Spleen (tissue), 11 donors: ENCODE results near the gene ANGEL2. TPM values are rescaled to one million over a fixed set of nuclear protein-coding genes. Genes with fewer than 3 reads are reported as not detected.

Experiments used
- DNase-seq: peaks from one replicate; pipeline ENCODE4 v3.0.0-alpha.2; 2020
- H3K27ac ChIP-seq, 8 donors: fragments of 200-600 bp; sonication (generic) in 7 of 8; 1 replicate in 4 of 8; 2 replicates in 4 of 8; pipeline versions ENCODE4 v1.5.0 to v1.8.0; 2016 to 2021; ENCODE audit warnings: inconsistent platforms in 4 of 8, mild to moderate bottlenecking in 4 of 8, moderate library complexity in 1 of 8
- H3K27me3 ChIP-seq, 7 donors: fragments of 200-600 bp; sonication (generic) in 6 of 7; replicated peaks in 1 of 7; 1 replicate in 4 of 7; 2 replicates in 3 of 7; pipeline versions ENCODE4 v1.5.0 to v1.8.0; 2016 to 2021; ENCODE audit warnings: inconsistent platforms in 3 of 7, mild to moderate bottlenecking in 1 of 7
- H3K36me3 ChIP-seq, 6 donors: fragments of 200-600 bp; sonication (generic) in 5 of 6; 1 replicate in 4 of 6; 2 replicates in 2 of 6; pipeline versions ENCODE4 v1.5.0 to v1.8.0; 2016 to 2021; ENCODE audit warnings: inconsistent platforms in 2 of 6
- H3K4me1 ChIP-seq, 6 donors: fragments of 200-600 bp; sonication (generic) in 5 of 6; 1 replicate in 3 of 6; 2 replicates in 3 of 6; pipeline versions ENCODE4 v1.5.0 to v1.8.0; 2016 to 2021; ENCODE audit warnings: inconsistent platforms in 3 of 6
- H3K4me3 ChIP-seq, 8 donors: fragments of 200-600 bp; sonication (generic) in 7 of 8; 1 replicate in 4 of 8; 2 replicates in 4 of 8; pipeline versions ENCODE4 v1.5.0 to v1.8.0; 2016 to 2021; ENCODE audit warnings: inconsistent platforms in 4 of 8, mild to moderate bottlenecking in 4 of 8, moderate library complexity in 2 of 8
- H3K9me3 ChIP-seq, 8 donors: fragments of 200-600 bp; sonication (generic) in 7 of 8; 1 replicate in 4 of 8; 2 replicates in 4 of 8; pipeline versions ENCODE4 v1.5.0 to v1.8.0; 2016 to 2021; ENCODE audit warnings: inconsistent platforms in 4 of 8
- CTCF ChIP-seq, 11 experiments: fragments of 200-600 bp in 7 of 11; fragments of 450-650 bp in 4 of 11; sonication (generic) in 4 of 11; IDR thresholded peaks in 8 of 11; conservative IDR thresholded peaks in 3 of 11; 1 replicate in 7 of 11; 2 replicates in 4 of 11; pipeline versions ENCODE4 v1.4.0 to v1.8.0; 2016 to 2021; ENCODE audit warnings: antibody characterized with exemption in 11 of 11, inconsistent platforms in 4 of 11, mild to moderate bottlenecking in 1 of 11
- POLR2A ChIP-seq, 3 donors: fragments of 450-650 bp; IDR thresholded peaks; one replicate each; pipeline ENCODE4 v1.5.1; 2017; ENCODE audit warnings: antibody characterized with exemption in 3 of 3, mild to moderate bottlenecking in 1 of 3
- POLR2AphosphoS5 ChIP-seq, 3 donors: sonication (generic); formaldehyde crosslinking; IDR thresholded peaks; one replicate each; pipeline ENCODE4 v1.5.1; 2017; ENCODE audit warnings: antibody characterized with exemption in 3 of 3
- WGBS, 5 donors: extraction: QIAGEN DNeasy Blood & Tissue Kit in 3 of 5; methylation state at CpG; one replicate each; pipeline versions ENCODE4 v1.1.5 to v1.1.7; 2013 to 2018; 5-methylcytosine and 5-hydroxymethylcytosine counted together
- intact Hi-C: fragments of 100-400 bp; cut with DNase I; formaldehyde crosslinking; loops from one replicate; pipeline ENCODE4 v1.15.0; 2023; ENCODE audit warnings: low total_unique reads
- polyA plus RNA-seq, 3 donors: library from polyadenylated mRNA; stranded (reverse); fragments of 200-250 nt; gene quantifications; one replicate each; pipeline ENCODE4 v1.2.1, GENCODE V29; 2013
- total RNA-seq, 7 donors: library from RNA; depleted of rRNA in 3 of 7; stranded (reverse); fragments of >200 nt in 3 of 7; fragmentation: NEBNext Ultra II Directional in 4 of 7; extraction: Animal tissue kit (Norgen Biotek cat#: 25700) in 4 of 7; gene quantifications; one replicate each; pipeline versions ENCODE4 v1.1.0 to v1.2.1, GENCODE V29; 2016 to 2021
- donor health status: healthy with polysubstance abuse.
- donor health status: DM: no; HTN: no; CAD: no; lungs with moderate emphysema.
- donor health status: DM: no; HTN: no; CAD: no.
- donor health status: Bipolar disorder and iron deficiency.
- donor health status: healthy.
- donor health status: DM: no; HTN: no; CAD: no.
- donor health status: DM: yes; HTN: yes; CAD: no.

The ANGEL2 gene
- total and polyA plus RNA-seq, 10 donors, result 18.3 to 96.8 (median 50.9) TPM

- WGBS, 5 donors, result 92 to 99% (median 95%) methylated on average over 6 of the region's 6 CpGs
- Histone ChIP-seq H3K36me3 (no peaks in the 10 kb centered on the region), H3K4me3 (no peak overlapping the region), H3K27ac (no peak overlapping the region), H3K27me3 (peaks cover 0 to 10% (median 0%) of the 10 kb centered on the region in 7 donors), H3K4me1 (no peaks in the 10 kb centered on the region), H3K9me3 (no peaks in the 10 kb centered on the region)
- no peak for DNase-seq
- TF ChIP-seq CTCF (IDR thresholded peaks at IDR 0.05 in 8 of 11, conservative IDR thresholded peaks at IDR 0.05 in 3 of 11) (no peak), POLR2A (IDR thresholded peaks at IDR 0.05) (no peak)
- intact Hi-C loops, result no loop called here
Measured at GRCh38 chr1:212960932-212961331, 54.7 kb downstream of the ANGEL2 start.

GRCh38 chr1:212959266-212960220, 56.1 kb downstream of the ANGEL2 start:
- WGBS, 5 donors, result 74 to 81% (median 77%) methylated on average over 17 to 18 of the region's 18 CpGs
- Histone ChIP-seq H3K36me3 (no peaks in the 10 kb centered on the region), H3K9me3 (no peaks in the 10 kb centered on the region), H3K4me1 (no peaks in the 10 kb centered on the region), H3K27me3 (peaks cover 0 to 5% (median 0%) of the 10 kb centered on the region in 7 donors), H3K27ac (no peak overlapping the region), H3K4me3 (no peak overlapping the region)
- no peak for TF ChIP-seq POLR2AphosphoS5 (IDR thresholded peaks at IDR 0.05)
- intact Hi-C loops, result no loop called here
- no peak for DNase-seq

GRCh38 chr1:212958175-212958574, 57.5 kb downstream of the ANGEL2 start:
- Histone ChIP-seq H3K4me1 (peaks cover 0 to under 1% (median 0%) of the 10 kb centered on the region in 6 donors), H3K27ac (no peak overlapping the region), H3K27me3 (peaks cover 0 to 4% (median 0%) of the 10 kb centered on the region in 7 donors), H3K9me3 (no peaks in the 10 kb centered on the region), H3K4me3 (no peak overlapping the region), H3K36me3 (no peaks in the 10 kb centered on the region)
- WGBS, 5 donors, result 43 to 82% (median 51%) methylated on average over 3 to 10 of the region's 10 CpGs
- TF ChIP-seq POLR2A (IDR thresholded peaks at IDR 0.05), result no peak
- TF ChIP-seq CTCF (IDR thresholded peaks at IDR 0.05 in 8 of 11, conservative IDR thresholded peaks at IDR 0.05 in 3 of 11), result no peak
- no peak for DNase-seq
- intact Hi-C loops, result no loop called here

GRCh38 chr1:212957546-212957945, 58.1 kb downstream of the ANGEL2 start:
- Histone ChIP-seq H3K27ac (no peak overlapping the region), H3K36me3 (no peaks in the 10 kb centered on the region), H3K4me3 (no peak overlapping the region), H3K9me3 (no peaks in the 10 kb centered on the region), H3K4me1 (peaks cover 0 to 7% (median 0%) of the 10 kb centered on the region in 6 donors), H3K27me3 (peaks cover 0 to 11% (median 0%) of the 10 kb centered on the region in 7 donors)
- 77 to 95% (median 88%) methylated on average over 6 of the region's 6 CpGs for WGBS, 5 donors
- intact Hi-C loops, result no loop called here
- no peak for TF ChIP-seq CTCF (IDR thresholded peaks at IDR 0.05 in 8 of 11, conservative IDR thresholded peaks at IDR 0.05 in 3 of 11)
- TF ChIP-seq POLR2AphosphoS5 (IDR thresholded peaks at IDR 0.05), result no peak
- no peak for TF ChIP-seq POLR2A (IDR thresholded peaks at IDR 0.05)
- DNase-seq, result no peak
